ENCODE data around the gene CPNE1.

- TF ChIP-seq CTCF (IDR thresholded peaks at IDR 0.05): no peak
- TF ChIP-seq POLR2A (IDR thresholded peaks at IDR 0.05): no peak
Observed at GRCh38 chr20:35669221-35669620, 4.5 kb upstream of the CPNE1 start.

All from Peyer's patch (tissue), 4 donors.